PFSK-1 (cell line): ENCODE measurements around the gene GLS.

ENCODE experiments used
- FOXP2 ChIP-seq: optimal IDR thresholded peaks from 2 replicates; pipeline ENCODE3; 2011; ENCODE audit warnings: borderline replicate concordance, control low read depth, inconsistent platforms; ENCODE audit not compliant: insufficient read depth; ENCODE audit errors: extremely low read length, extremely low read depth
- POLR2AphosphoS5 ChIP-seq: IDR thresholded peaks from 2 replicates; pipeline ENCODE4 v1.6.1; 2012; ENCODE audit warnings: low read depth, mild to moderate bottlenecking, control low read depth, low read length, moderate library complexity
- REST ChIP-seq, 2 experiments: IDR thresholded peaks; 2 replicates each; pipeline versions ENCODE4 v1.6.1 to v1.8.0; 2011 to 2012; ENCODE audit warnings: low read depth in 2 of 2, low read length in 2 of 2, control low read depth in 1 of 2, inconsistent platforms in 1 of 2, mild to moderate bottlenecking in 1 of 2, moderate library complexity in 1 of 2; ENCODE audit not compliant: insufficient read depth in 1 of 2
- SIN3A ChIP-seq: IDR thresholded peaks from 2 replicates; pipeline ENCODE4 v1.6.1; 2012; ENCODE audit warnings: mild to moderate bottlenecking, low read length, moderate library complexity, borderline replicate concordance; ENCODE audit not compliant: insufficient read depth
- TAF1 ChIP-seq: IDR thresholded peaks from 2 replicates; pipeline ENCODE4 v1.6.1; 2012; ENCODE audit warnings: low read length, control low read depth, borderline replicate concordance; ENCODE audit not compliant: insufficient read depth

- TF ChIP-seq SIN3A (no peak), TAF1 (no peak), POLR2AphosphoS5 (no peak), REST (IDR thresholded peaks at IDR 0.05; ENCODE audit: insufficient read depth in 1 of 2, low read depth in 2 of 2, low read length in 2 of 2) (no peak), FOXP2 (no peak)
Observed at GRCh38 chr2:190994148-190994547, 113.5 kb downstream of the GLS start.
